HG02588 (cell line): ENCODE results near the gene HID1.
"Not testable (repeated sequence)": the region's sequence is repeated elsewhere in the genome, so short reads cannot be mapped to it uniquely, and the experiment has no call there.

Experiments used
- ATAC-seq: cut with Tn5 transposase; IDR thresholded peaks from one replicate; pipeline ENCODE4 v1.9.1; 2021; ENCODE audit warnings: mild to moderate bottlenecking, moderate library complexity; ENCODE audit not compliant: unreplicated experiment

HID1 gene

GRCh38 chr17:74923538-74924249 is 48.9 kb downstream of the HID1 start:
- ATAC-seq: no peak

DNA sequence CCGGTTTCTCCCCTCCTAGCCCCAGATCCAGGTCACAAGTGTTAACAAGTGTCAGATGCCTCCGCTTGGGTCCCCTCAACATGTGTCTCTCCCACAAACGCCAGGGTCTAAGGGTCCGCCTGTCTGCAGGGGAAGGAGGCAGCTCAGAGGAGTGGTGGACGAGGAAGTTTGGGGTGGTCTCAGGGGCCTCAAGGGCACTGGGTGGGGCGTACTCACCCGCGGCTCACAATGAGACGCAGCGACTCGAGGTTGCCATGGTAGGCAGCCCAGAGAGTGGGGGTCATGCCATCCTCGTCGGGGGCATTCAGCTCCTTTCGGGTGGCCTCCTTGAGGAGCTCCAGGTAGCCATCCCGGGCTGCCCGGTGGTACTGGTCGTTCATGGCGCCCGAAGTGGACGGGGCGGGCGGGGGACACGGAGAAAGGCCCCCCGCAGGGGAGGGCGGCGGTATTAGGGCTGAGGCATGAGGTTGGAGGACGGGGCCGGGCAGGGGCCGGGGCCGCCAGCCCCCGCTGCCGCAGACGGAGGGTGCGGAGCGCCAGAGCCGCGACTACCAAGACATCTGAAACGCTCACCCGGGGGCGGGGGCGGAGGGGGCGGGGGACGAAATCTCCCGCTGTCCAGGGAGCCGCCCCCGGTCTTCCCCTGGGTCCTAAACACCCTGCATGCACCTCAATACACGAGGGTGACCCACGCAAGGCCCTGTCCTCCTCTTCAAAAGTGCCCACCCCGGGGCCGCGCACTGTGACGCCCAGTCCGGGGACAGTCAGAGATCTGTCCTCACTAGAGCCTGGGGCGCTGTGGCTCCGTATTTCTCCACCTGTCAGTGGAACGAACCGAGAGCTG is 49.6 kb downstream of the HID1 start, which contains the start of gene USH1G:
USH1G (minus strand) TSS at position 562 of the 844 bp plus-strand sequence; CDS start at position 380, 182 bp downstream.
- no peak for ATAC-seq

GRCh38 chr17:74922172-74922571 is 50.4 kb downstream of the HID1 start:
- ATAC-seq: no peak

DNA sequence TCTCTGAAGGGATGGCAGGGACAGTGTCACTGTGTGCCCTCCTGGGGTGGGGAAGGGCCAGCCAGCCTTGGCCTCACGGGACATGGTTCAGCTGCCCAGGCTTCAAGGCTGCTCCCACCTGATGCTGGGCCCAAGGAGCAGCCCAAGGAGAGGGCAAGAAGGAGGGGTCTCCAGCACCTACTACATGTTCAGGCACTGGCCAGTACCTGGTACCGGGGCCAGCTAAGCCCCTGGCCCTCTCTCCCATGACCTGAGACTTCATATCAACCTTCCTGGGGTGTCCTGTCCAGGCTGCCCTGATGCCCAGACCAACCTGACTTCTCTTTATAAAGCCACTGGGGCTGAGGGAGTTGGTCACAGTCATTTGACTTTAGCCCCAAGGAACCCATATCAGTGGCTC is 50.8 kb downstream of the HID1 start:
- ATAC-seq: no peak

DNA sequence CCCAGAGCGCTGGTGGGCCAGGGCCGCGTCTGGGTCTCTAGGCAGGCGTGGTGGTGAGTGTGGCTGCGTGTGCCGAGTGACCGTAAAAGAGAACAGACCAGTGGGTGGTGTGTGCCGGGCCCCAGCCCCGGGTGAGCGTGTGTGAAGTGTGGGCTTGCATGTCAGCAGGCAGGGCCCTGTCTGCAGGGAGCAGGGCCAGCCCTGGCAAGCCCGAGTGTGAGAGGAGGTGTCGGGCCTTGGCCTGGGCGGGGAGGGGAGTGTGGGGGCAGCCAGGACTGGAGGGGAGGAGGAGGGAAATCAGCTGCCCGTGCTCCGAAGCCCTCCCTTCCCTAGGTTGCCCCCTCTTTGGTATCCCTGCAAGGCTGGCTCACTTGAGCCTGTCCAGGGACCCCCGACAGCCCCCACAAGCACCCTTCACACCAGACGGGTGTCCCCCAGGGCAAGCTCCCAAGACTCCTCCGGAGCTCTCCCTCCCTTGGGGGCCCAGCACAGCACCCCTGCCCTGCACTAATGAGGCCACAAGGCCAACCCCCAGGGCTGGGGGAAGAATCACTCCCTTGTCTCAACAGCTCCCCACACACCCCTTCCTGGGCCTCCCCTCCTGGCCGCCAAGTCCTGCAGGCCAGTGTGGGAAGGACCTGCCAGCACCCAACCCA is 51.4 kb downstream of the HID1 start:
- no peak for ATAC-seq

GRCh38 chr17:74920642-74921025 is 51.9 kb downstream of the HID1 start:
- no peak for ATAC-seq

DNA sequence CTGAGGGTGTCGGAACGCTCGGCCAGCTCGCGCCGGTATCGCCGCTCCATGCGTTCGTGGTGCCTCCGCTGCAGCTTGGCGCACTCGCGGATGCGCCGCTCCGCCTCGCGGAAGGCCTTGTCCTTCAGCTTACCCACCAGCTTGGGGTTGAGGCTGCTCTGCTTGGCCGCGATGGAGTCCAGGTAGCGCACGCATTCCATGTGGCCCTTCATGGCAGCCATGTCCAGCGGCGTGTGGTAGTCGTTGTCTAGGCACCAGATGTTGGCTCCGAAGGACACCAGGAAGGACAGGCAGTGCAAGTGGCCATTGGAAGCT is 52.3 kb downstream of the HID1 start:
- ATAC-seq: no peak

DNA sequence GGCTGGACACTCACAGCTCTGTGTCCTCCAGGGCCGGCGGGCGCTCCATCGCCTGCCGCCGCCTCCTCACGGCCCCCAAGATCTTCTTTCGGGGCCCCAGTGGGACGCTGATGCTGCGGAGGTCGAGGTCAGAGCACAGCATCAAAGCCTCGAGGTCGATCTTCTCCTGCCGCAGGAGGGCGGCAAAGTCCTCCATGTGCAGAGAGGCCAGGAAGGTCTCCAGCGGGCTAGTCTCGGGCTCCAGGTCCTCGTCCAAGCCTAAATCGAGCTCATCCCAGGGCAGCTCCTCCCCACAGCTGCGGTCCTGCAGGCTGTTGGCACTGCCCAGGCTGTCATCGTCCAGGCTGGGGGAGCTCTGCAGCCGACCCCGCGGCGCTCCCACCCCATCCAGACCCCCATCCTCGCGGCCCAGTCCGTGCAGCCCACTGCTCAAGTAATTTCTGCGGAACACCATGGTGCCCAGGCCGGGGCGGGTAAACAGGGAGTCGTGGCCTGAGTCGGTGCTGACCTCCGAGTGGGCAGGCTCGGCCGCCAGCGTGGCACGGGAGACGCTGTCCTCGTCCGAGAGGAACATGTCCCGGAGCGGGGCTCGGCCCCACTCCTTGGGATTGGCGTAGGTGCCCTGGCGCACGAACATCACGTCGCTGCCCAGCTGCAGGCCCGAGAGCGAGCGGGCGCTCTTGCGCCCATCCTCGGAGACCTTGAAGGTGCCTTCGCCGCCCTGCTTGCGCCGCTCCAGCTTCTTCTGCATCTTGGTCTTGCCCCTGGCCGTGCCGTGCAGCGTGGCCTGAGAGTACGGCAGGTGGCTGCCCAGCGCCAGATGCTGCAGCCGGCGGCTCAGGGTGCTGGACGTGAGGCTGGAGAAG is 52.9 kb downstream of the HID1 start:
- no peak for ATAC-seq

GRCh38 chr17:74918906-74919305 is 53.7 kb downstream of the HID1 start:
- ATAC-seq: no peak

GRCh38 chr17:74917430-74917829 is 55.1 kb downstream of the HID1 start:
- no peak for ATAC-seq

- no peak for ATAC-seq
These were observed 55.7 kb downstream of the HID1 start for GRCh38 chr17:74916851-74917199.

DNA sequence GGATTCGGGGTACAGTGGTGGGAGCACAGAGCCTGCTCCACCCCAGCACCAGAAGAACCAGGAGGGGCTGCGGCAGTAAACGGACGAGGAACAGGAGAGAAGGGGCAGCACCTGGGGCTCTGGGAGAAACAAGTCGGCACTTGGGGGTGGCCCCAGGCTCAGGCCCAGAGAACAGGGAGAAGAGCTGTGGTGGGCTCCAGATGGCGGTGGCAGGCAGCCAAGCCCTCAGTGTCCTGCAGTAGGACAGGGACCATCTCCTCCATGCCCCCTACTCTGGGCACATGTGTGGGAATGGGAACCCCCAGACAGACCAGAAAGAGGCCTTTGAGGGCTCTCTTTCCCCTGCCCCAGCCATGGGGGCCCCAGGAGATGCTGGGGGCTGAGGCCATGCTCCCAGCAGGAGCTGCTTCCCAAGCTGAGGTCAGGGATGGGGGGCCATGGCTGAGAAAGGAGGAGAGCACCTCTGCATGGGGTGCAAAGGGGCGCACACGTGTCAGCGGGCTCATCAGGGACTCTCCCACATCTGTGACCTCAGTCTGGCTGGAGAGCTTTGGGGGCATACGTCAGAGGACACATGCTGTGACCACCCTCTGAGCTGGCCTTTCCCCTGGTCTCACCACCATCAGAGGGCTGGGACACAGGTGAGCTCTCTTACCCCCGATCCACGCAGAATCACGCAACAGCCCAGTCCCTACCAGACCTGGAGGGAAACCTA is 56.3 kb downstream of the HID1 start:
- no peak for ATAC-seq

GRCh38 chr17:74911423-74911822 is 61.1 kb downstream of the HID1 start:
- ATAC-seq: not testable (repeated sequence)

DNA sequence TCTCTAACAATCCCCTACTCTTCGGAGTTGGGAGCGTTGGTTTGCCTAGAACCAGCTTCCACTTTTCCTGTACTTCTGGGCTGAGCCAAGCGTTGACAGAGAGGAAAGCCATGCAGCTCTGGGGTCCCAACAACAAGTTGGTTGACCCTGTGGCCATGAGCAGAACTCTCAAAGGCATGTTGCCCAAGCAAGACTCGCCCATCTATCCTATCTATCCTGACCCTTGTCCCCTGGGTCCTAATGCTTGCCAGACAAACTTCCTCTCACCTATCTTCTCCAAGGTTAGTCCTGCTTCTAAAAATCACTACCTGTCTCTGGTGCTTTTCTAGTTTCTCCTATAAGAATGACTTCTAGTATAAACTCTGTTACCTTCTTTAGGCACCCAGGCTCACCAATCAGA is 63.5 kb downstream of the HID1 start:
- ATAC-seq: not testable (repeated sequence)

GRCh38 chr17:74907012-74907411 is 65.5 kb downstream of the HID1 start:
- ATAC-seq: no peak

DNA sequence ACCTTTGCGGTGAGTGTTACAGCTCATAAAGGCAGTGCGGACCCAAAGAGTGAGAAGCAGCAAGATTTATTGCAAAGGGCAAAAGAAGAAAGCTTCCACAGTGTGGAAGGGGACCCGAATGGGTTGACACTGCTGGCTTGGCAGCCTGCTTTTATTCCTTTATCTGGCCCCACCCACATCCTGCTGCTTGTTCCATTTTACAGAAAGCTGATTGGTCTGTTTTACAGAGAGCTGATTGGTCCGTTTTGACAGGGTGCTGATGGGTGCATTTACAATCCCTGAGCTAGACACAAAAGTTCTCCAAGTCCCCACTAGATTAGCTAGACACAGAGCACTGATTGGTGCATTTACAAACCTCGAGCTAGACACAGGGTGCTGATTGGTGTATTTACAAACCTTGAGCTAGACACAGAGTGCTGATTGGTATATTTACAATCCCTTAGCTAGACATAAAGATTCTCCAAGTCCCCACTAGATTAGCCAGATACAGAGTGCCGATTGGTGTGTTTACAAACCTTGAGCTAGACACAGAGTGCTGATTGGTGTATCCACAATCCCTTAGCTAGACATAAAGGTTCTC is 66.3 kb downstream of the HID1 start:
- not testable (repeated sequence) for ATAC-seq

GRCh38 chr17:74904687-74905409 is 67.7 kb downstream of the HID1 start:
- ATAC-seq: no peak

DNA sequence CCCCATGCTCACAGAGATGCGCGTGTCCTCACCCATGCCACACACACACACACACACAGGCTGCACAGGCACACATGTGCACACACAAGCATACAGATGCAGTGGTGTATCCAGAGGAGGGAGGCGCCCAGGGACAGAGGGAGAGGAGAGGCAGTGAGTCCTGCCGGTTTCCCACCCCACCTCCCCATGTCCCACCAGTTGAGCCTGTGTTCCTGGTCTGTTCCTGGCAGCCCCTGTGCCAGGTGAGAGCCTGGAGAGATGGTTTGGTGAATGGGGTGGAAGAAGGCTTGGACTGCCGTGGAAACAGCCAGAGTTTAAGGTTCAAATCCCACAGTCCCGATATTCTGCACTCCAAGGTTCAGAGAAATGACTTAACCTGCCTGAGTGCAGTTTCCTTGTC is 68.9 kb downstream of the HID1 start:
- no peak for ATAC-seq

DNA sequence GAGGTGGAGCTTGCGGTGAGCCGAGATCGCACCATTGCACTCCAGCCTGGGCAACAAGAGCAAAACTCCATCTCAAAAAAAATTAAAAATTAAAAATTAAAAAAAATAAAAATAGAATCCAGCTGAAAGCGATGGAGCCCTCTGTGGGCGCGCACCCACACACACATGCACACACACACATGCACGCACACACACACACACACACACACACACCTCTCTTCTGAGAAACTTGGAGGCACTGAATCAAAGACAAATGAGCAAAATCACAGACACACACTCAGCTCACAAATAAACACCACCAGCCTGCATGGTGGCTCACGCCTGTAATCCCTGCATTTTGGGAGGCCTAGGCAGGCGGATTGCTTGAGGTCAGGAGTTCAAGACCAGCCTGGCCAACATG is 69.5 kb downstream of the HID1 start:
- no peak for ATAC-seq
